ENCODE measurements around the gene ARHGAP24. TPM values are rescaled to one million over a fixed set of nuclear protein-coding genes. Genes with fewer than 3 reads are reported as not detected.

Gene ARHGAP24
- total RNA-seq, 1 donor from 2014 or later = 11.1 TPM

GRCh38 chr4:85993641-85994040, 518.7 kb downstream of the ARHGAP24 start:
- no peak overlapping the region for H3K4me3 ChIP-seq (ENCODE audit: low read depth, low read length)
- no peak for FAIRE-seq
- peaks cover 1% of the 10 kb centered on the region for H3K36me3 ChIP-seq (ENCODE audit: control insufficient read depth, insufficient read depth, low read length)
- DNase-seq (ENCODE audit: low read depth) = no peak
- H3K27me3 ChIP-seq (ENCODE audit: control insufficient read depth, insufficient read depth, low read length) = no peaks in the 10 kb centered on the region
- no peak for TF ChIP-seq CTCF (IDR thresholded peaks at IDR 0.05; ENCODE audit: insufficient read depth, low read length, severe bottlenecking)

GRCh38 chr4:85994576-85994975, 519.6 kb downstream of the ARHGAP24 start:
- no peaks in the 10 kb centered on the region for H3K27me3 ChIP-seq (ENCODE audit: control insufficient read depth, insufficient read depth, low read length)
- DNase-seq (ENCODE audit: low read depth) (no peak), FAIRE-seq (no peak)
- peaks cover 1% of the 10 kb centered on the region for H3K36me3 ChIP-seq (ENCODE audit: control insufficient read depth, insufficient read depth, low read length)
- no peak for TF ChIP-seq CTCF (IDR thresholded peaks at IDR 0.05; ENCODE audit: insufficient read depth, low read length, severe bottlenecking)
- no peak overlapping the region for H3K4me3 ChIP-seq (ENCODE audit: low read depth, low read length)

- no peaks in the 10 kb centered on the region for H3K27me3 ChIP-seq (ENCODE audit: control insufficient read depth, insufficient read depth, low read length)
- H3K4me3 ChIP-seq (ENCODE audit: low read depth, low read length) = no peak overlapping the region
- TF ChIP-seq CTCF (IDR thresholded peaks at IDR 0.05; ENCODE audit: insufficient read depth, low read length, severe bottlenecking) = no peak
- no peak for DNase-seq (ENCODE audit: low read depth)
- FAIRE-seq = no peak
- H3K36me3 ChIP-seq (ENCODE audit: control insufficient read depth, insufficient read depth, low read length) = peaks cover 1% of the 10 kb centered on the region
Observed at GRCh38 chr4:85995361-85995760, 520.4 kb downstream of the ARHGAP24 start.

- no peak overlapping the region for H3K4me3 ChIP-seq (ENCODE audit: low read depth, low read length)
- no peak for DNase-seq (ENCODE audit: low read depth)
- no peak for FAIRE-seq
- H3K36me3 ChIP-seq (ENCODE audit: control insufficient read depth, insufficient read depth, low read length) = no peaks in the 10 kb centered on the region
- TF ChIP-seq CTCF (IDR thresholded peaks at IDR 0.05; ENCODE audit: insufficient read depth, low read length, severe bottlenecking) = no peak
- no peaks in the 10 kb centered on the region for H3K27me3 ChIP-seq (ENCODE audit: control insufficient read depth, insufficient read depth, low read length)
Observed at GRCh38 chr4:86001591-86001990, 526.6 kb downstream of the ARHGAP24 start.

- Histone ChIP-seq H3K4me3 (ENCODE audit: low read depth, low read length) (no peak overlapping the region), H3K27me3 (ENCODE audit: control insufficient read depth, insufficient read depth, low read length) (no peaks in the 10 kb centered on the region), H3K36me3 (ENCODE audit: control insufficient read depth, insufficient read depth, low read length) (no peaks in the 10 kb centered on the region)
- TF ChIP-seq CTCF (IDR thresholded peaks at IDR 0.05; ENCODE audit: insufficient read depth, low read length, severe bottlenecking) = no peak
- FAIRE-seq (no peak), DNase-seq (ENCODE audit: low read depth) (no peak)
Observed at GRCh38 chr4:86004030-86004429, 529.1 kb downstream of the ARHGAP24 start.

GRCh38 chr4:86006057-86006456, 531.1 kb downstream of the ARHGAP24 start:
- TF ChIP-seq CTCF (IDR thresholded peaks at IDR 0.05; ENCODE audit: insufficient read depth, low read length, severe bottlenecking) = no peak
- Histone ChIP-seq H3K27me3 (ENCODE audit: control insufficient read depth, insufficient read depth, low read length) (no peaks in the 10 kb centered on the region), H3K4me3 (ENCODE audit: low read depth, low read length) (no peak overlapping the region), H3K36me3 (ENCODE audit: control insufficient read depth, insufficient read depth, low read length) (no peaks in the 10 kb centered on the region)
- FAIRE-seq (no peak), DNase-seq (ENCODE audit: low read depth) (no peak)

Measured in bronchial epithelial cell (primary cell).